Smooth muscle cell of the brain vasculature (primary cell): ENCODE results near the gene KLHL28.
"Not testable (repeated sequence)": the region's sequence is repeated elsewhere in the genome, so short reads cannot be mapped to it uniquely, and the experiment has no call there.

ENCODE experiments used
- DNase-seq: peaks from one replicate; pipeline ENCODE4 v3.0.0-alpha.2; 2012; ENCODE audit warnings: low read depth, low spot score

The KLHL28 gene

GRCh38 chr14:44897041-44897844, 64.5 kb downstream of the KLHL28 start:
- DNase-seq, result peak; percentile 92

GRCh38 chr14:44896275-44897040, 65.3 kb downstream of the KLHL28 start:
- no peak for DNase-seq

GRCh38 chr14:44895716-44896115, 66.0 kb downstream of the KLHL28 start:
- no peak for DNase-seq

GRCh38 chr14:44893535-44893934, 68.2 kb downstream of the KLHL28 start:
- DNase-seq, result no peak

GRCh38 chr14:44891726-44892372, 69.9 kb downstream of the KLHL28 start:
- not testable (repeated sequence) for DNase-seq

GRCh38 chr14:44889595-44890471, 71.9 kb downstream of the KLHL28 start:
- no peak for DNase-seq

GRCh38 chr14:44887596-44887955, 74.2 kb downstream of the KLHL28 start:
- no peak for DNase-seq

- DNase-seq, result no peak
Measured at GRCh38 chr14:44886860-44887595, 74.7 kb downstream of the KLHL28 start.

- no peak for DNase-seq
Measured at GRCh38 chr14:44880791-44881190, 81.0 kb downstream of the KLHL28 start.
